ENCODE measurements around the gene NHLRC3. TPM values are rescaled to one million over a fixed set of nuclear protein-coding genes. Genes with fewer than 3 reads are reported as not detected.

NHLRC3 gene
- total and polyA plus RNA-seq, 9 donors = 11.1 to 26.0 (median 20.5) TPM

GRCh38 chr13:39037410-39037879 lies 811 bp upstream of the NHLRC3 start:
- Histone ChIP-seq H3K9me3 (no peaks in the 10 kb centered on the region), H3K27ac (peak overlapping the region in 1 of 2 donors; percentile 78), H3K4me1 (ENCODE audit: insufficient read depth) (peaks cover 2% of the 10 kb centered on the region), H3K4me3 (peak overlapping the region; percentile 94), H3K27me3 (no peaks in the 10 kb centered on the region), H3K36me3 (no peaks in the 10 kb centered on the region)
- intact Hi-C loops (cut with DNase I) = no loop called here
- TF ChIP-seq POLR2A (IDR thresholded peaks at IDR 0.05) (no peak), CTCF (IDR thresholded peaks at IDR 0.05) (no peak), EP300 (IDR thresholded peaks at IDR 0.05) (no peak)
- DNase-seq = no peak
- 0 to 1% (median 0%) methylated on average over 26 to 39 of the region's 39 CpGs for WGBS, 3 donors

GRCh38 chr13:39038569-39039030 lies 344 bp downstream of the NHLRC3 start:
- peak overlapping the region; percentile 94 for H3K4me3 ChIP-seq
- peak overlapping the region in 1 of 2 donors; percentile 78 for H3K27ac ChIP-seq
- no peaks in the 10 kb centered on the region for H3K36me3 ChIP-seq
- intact Hi-C loops (cut with DNase I) = no loop called here
- H3K4me1 ChIP-seq (ENCODE audit: insufficient read depth) = peaks cover 2% of the 10 kb centered on the region
- H3K27me3 ChIP-seq = no peaks in the 10 kb centered on the region
- no peaks in the 10 kb centered on the region for H3K9me3 ChIP-seq
- DNase-seq = no peak
- TF ChIP-seq CTCF (IDR thresholded peaks at IDR 0.05) (no peak), POLR2A (IDR thresholded peaks at IDR 0.05) (no peak), EP300 (IDR thresholded peaks at IDR 0.05) (no peak)
- WGBS, 3 donors = 0 to 1% (median 0%) methylated on average over 15 of the region's 15 CpGs

GRCh38 chr13:39039041-39039440 lies 785 bp downstream of the NHLRC3 start:
- 13 to 16% (median 13%) methylated on average over 7 of the region's 7 CpGs for WGBS, 3 donors
- Histone ChIP-seq H3K27ac (no peak overlapping the region), H3K27me3 (no peaks in the 10 kb centered on the region), H3K4me1 (ENCODE audit: insufficient read depth) (peaks cover 2% of the 10 kb centered on the region), H3K4me3 (peak overlapping the region; percentile 94), H3K9me3 (no peaks in the 10 kb centered on the region), H3K36me3 (no peaks in the 10 kb centered on the region)
- intact Hi-C loops (cut with DNase I) = no loop called here
- no peak for TF ChIP-seq CTCF (IDR thresholded peaks at IDR 0.05)
- no peak for DNase-seq

GRCh38 chr13:39040206-39040605 lies 1.9 kb downstream of the NHLRC3 start:
- Histone ChIP-seq H3K4me1 (ENCODE audit: insufficient read depth) (peaks cover under 1% of the 10 kb centered on the region), H3K36me3 (no peaks in the 10 kb centered on the region), H3K9me3 (no peaks in the 10 kb centered on the region), H3K27ac (no peak overlapping the region), H3K4me3 (no peak overlapping the region), H3K27me3 (no peaks in the 10 kb centered on the region)
- no peak for DNase-seq
- intact Hi-C loops (cut with DNase I) = no loop called here
- no peak for TF ChIP-seq CTCF (IDR thresholded peaks at IDR 0.05)
- no peak for TF ChIP-seq POLR2A (IDR thresholded peaks at IDR 0.05)
- WGBS, 3 donors = 32 to 42% (median 35%) methylated on average over 1 of the region's 1 CpG
